IMR-90 (cell line): Measurements from ENCODE around the gene GPR176. TPM values are rescaled to one million over a fixed set of nuclear protein-coding genes. Genes with fewer than 3 reads are reported as not detected.

ENCODE experiments used
- ATAC-seq: fragments of 200-7000 bp; cut with Tn5 transposase; 2 replicates; pipeline ENCODE4 v1.9.1; 2020; ENCODE audit warnings: low read depth, mild to moderate bottlenecking, moderate library complexity
- BruUV-seq: library from RNA; stranded (reverse); fragments of 400-500 nt; replicated peaks from 2 replicates; lab custom pipeline; 2021; lab: Mats Ljungman, UMichigan
- CTCF ChIA-PET: fragments of 300-600 bp; formaldehyde crosslinking; extraction: SDS; loops from one replicate; lab custom pipeline; 2021; ENCODE audit warnings: antibody characterized with exemption; lab: Yijun Ruan, JAX
- POLR2A ChIA-PET: fragments of 300-600 bp; sonication (Branson Sonifier 250); formaldehyde crosslinking; loops from one replicate; lab custom pipeline; 2022; ENCODE audit warnings: antibody characterized with exemption; ENCODE audit not compliant: unreplicated experiment; lab: Charles Lee
- DNase-seq: peaks from one replicate; pipeline ENCODE4 v3.0.0; 2013
- H2AFZ ChIP-seq: replicated peaks from 2 replicates; pipeline ENCODE3; 2013; ENCODE audit warnings: low read length, mild to moderate bottlenecking; ENCODE audit not compliant: poor library complexity
- H2AK5ac ChIP-seq: 2 replicates; pipeline ENCODE4 v1.6.1; 2013; ENCODE audit warnings: low read depth, low read length, inconsistent platforms
- H2AK9ac ChIP-seq: replicated peaks from 2 replicates; pipeline ENCODE3; 2013; ENCODE audit warnings: mild to moderate bottlenecking, low read depth, low read length, moderate library complexity; ENCODE audit not compliant: poor library complexity
- H2BK120ac ChIP-seq: 2 replicates; pipeline ENCODE4 v1.6.1; 2013; ENCODE audit warnings: low read depth, low read length, inconsistent platforms
- H2BK15ac ChIP-seq: 3 replicates; pipeline ENCODE4 v1.6.1; 2013; ENCODE audit warnings: low read depth, low read length, inconsistent platforms
- H2BK20ac ChIP-seq: 2 replicates; pipeline ENCODE4 v1.6.1; 2013; ENCODE audit warnings: low read depth, mild to moderate bottlenecking, inconsistent platforms, low read length, moderate library complexity
- H2BK5ac ChIP-seq: 2 replicates; pipeline ENCODE4 v1.6.1; 2013; ENCODE audit warnings: mild to moderate bottlenecking, low read depth, low read length, inconsistent platforms; ENCODE audit not compliant: poor library complexity, severe bottlenecking
- H3K14ac ChIP-seq: replicated peaks from 2 replicates; pipeline ENCODE4 v1.6.1; 2013; ENCODE audit warnings: low read depth, low read length, inconsistent platforms
- H3K18ac ChIP-seq: 2 replicates; pipeline ENCODE4 v1.6.1; 2013; ENCODE audit warnings: low read depth, low read length, control low read depth
- H3K23ac ChIP-seq: 2 replicates; pipeline ENCODE4 v1.6.1; 2013; ENCODE audit warnings: low read depth, low read length, inconsistent platforms
- H3K27ac ChIP-seq: 2 replicates; pipeline ENCODE4 v1.5.1; 2013; ENCODE audit warnings: mild to moderate bottlenecking, control low read depth, low read length; ENCODE audit not compliant: insufficient read depth
- H3K27me3 ChIP-seq: 2 replicates; pipeline ENCODE4 v1.6.1; 2013; ENCODE audit warnings: low read length; ENCODE audit not compliant: control insufficient read depth, insufficient read depth
- H3K36me3 ChIP-seq: 2 replicates; pipeline ENCODE4 v1.6.1; 2013; ENCODE audit warnings: low read length, mixed read lengths; ENCODE audit not compliant: control insufficient read depth, insufficient read depth
- H3K4ac ChIP-seq: 2 replicates; pipeline ENCODE4 v1.6.1; 2013; ENCODE audit warnings: low read depth, low read length, inconsistent platforms
- H3K4me1 ChIP-seq: 2 replicates; pipeline ENCODE4 v1.6.1; 2013; ENCODE audit warnings: low read length, mixed read lengths; ENCODE audit not compliant: control insufficient read depth, insufficient read depth
- H3K4me2 ChIP-seq: 2 replicates; pipeline ENCODE4 v1.6.1; 2013; ENCODE audit warnings: low read depth, mild to moderate bottlenecking, control low read depth, low read length, moderate library complexity
- H3K4me3 ChIP-seq: 2 replicates; pipeline ENCODE4 v1.5.1; 2013; ENCODE audit warnings: low read depth, mild to moderate bottlenecking, control low read depth, low read length, moderate library complexity; ENCODE audit not compliant: insufficient read depth
- H3K56ac ChIP-seq: 2 replicates; pipeline ENCODE4 v1.6.1; 2013; ENCODE audit warnings: low read length, inconsistent platforms; ENCODE audit not compliant: insufficient read depth; ENCODE audit errors: extremely low read depth
- H3K79me1 ChIP-seq, 2 experiments: 2 replicates each; pipeline ENCODE4 v1.6.1; 2013; ENCODE audit warnings: low read length in 2 of 2, inconsistent platforms in 1 of 2, low read depth in 1 of 2
- H3K9ac ChIP-seq: 2 replicates; pipeline ENCODE4 v1.6.1; 2013; ENCODE audit warnings: low read depth, low read length, control low read depth
- H3K9me1 ChIP-seq: 2 replicates; pipeline ENCODE4 v1.6.1; 2013; ENCODE audit warnings: low read length, inconsistent platforms; ENCODE audit not compliant: insufficient read depth
- H3K9me3 ChIP-seq: 2 replicates; pipeline ENCODE4 v1.6.1; 2013; ENCODE audit warnings: low read length; ENCODE audit not compliant: control insufficient read depth, insufficient read depth
- H4K20me1 ChIP-seq: 2 replicates; pipeline ENCODE4 v1.6.1; 2013; ENCODE audit warnings: low read length, inconsistent platforms; ENCODE audit not compliant: insufficient read depth
- H4K5ac ChIP-seq: 2 replicates; pipeline ENCODE4 v1.6.1; 2013; ENCODE audit warnings: mild to moderate bottlenecking, low read depth, low read length, control low read depth
- H4K8ac ChIP-seq, 2 experiments: 2 replicates each; pipeline ENCODE4 v1.6.1; 2013; ENCODE audit warnings: low read depth in 2 of 2, low read length in 2 of 2, control low read depth in 1 of 2, inconsistent platforms in 1 of 2
- H4K91ac ChIP-seq: 2 replicates; pipeline ENCODE4 v1.6.1; 2013; ENCODE audit warnings: low read depth, low read length, inconsistent platforms; ENCODE audit not compliant: insufficient read depth
- CEBPB ChIP-seq: IDR thresholded peaks from 2 replicates; pipeline ENCODE4 v1.6.1; 2012; ENCODE audit warnings: low read depth, low read length, improper control_type of control experiment
- FOS ChIP-seq: fragments of 150-350 bp; IDR thresholded peaks from 2 replicates; pipeline ENCODE4 v1.6.1; 2016; ENCODE audit warnings: low read depth, low read length
- RAD21 ChIP-seq: IDR thresholded peaks from 2 replicates; pipeline ENCODE4 v1.6.1; 2012; ENCODE audit warnings: low read length, improper control_type of control experiment
- WGBS, 2 experiments: methylation state at CpG; one replicate each; pipeline versions ENCODE4 v1.1.5 to v1.1.7; 2013; ENCODE audit warnings: missing lambda C conversion rate in 2 of 2; ENCODE audit not compliant: insufficient read length in 1 of 2; ENCODE audit errors: extremely low coverage in 2 of 2; 5-methylcytosine and 5-hydroxymethylcytosine counted together
- dilution Hi-C: fragments of 300-500 bp; cut with HindIII; formaldehyde crosslinking; loops from one replicate; pipeline ENCODE4 v1.14.3; 2018; ENCODE audit warnings: low sequenced_read_pairs; ENCODE audit not compliant: unreplicated experiment
- in situ Hi-C: fragments of 300-500 bp; cut with MboI; formaldehyde crosslinking; loops from 3 replicates; pipeline ENCODE4 v1.14.3; 2019; ENCODE audit warnings: low sequenced_read_pairs, inconsistent platforms, mixed read lengths
- intact Hi-C: fragments of 100-400 bp; cut with micrococcal nuclease; formaldehyde crosslinking; loops from 2 replicates; pipeline ENCODE4 v1.10.0; 2022
- polyA plus RNA-seq, 3 experiments: library from polyadenylated mRNA; depleted of rRNA; stranded (reverse); fragments of >200 nt; gene quantifications; 2 replicates each; pipeline ENCODE4 v1.2.3, GENCODE V29; 2012; ENCODE audit warnings: low replicate concordance in 1 of 3
- total RNA-seq: library from RNA; depleted of rRNA; stranded (reverse); fragments of >200 nt; gene quantifications from 2 replicates; pipeline ENCODE4 v1.2.3, GENCODE V29; 2012

The GPR176 gene
- total and polyA plus RNA-seq, 2 of the 4 experiments (the other 2 are of a cell fraction), result 114 to 246 TPM

- H2BK20ac ChIP-seq, result no peak overlapping the region
- no TSS peak for BruUV-seq
- peaks cover 27% of the 10 kb centered on the region for H3K9me1 ChIP-seq
- peaks cover 18 to 52% of the 10 kb centered on the region in 2 experiments for H3K79me1 ChIP-seq
- no peak overlapping the region for H2BK15ac ChIP-seq
- H3K4me1 ChIP-seq, result peaks cover 6% of the 10 kb centered on the region
- CTCF ChIA-PET, result interaction anchor here (0.6 kb wide), 1 partner anchor 133 kb away, joined by 3 read pairs; no protein-coding TSS in a partner anchor
- H3K4me2 ChIP-seq, result no peak overlapping the region
- H3K56ac ChIP-seq, result no peak overlapping the region; the same call in 1 of the 2 replicates
- peak overlapping the region; percentile 43 for H3K4ac ChIP-seq
- no peaks in the 10 kb centered on the region for H3K27me3 ChIP-seq
- H3K18ac ChIP-seq, result no peak overlapping the region
- WGBS, 2 experiments, result no CpG with 5 or more reads among the region's 4 CpGs
- H3K14ac ChIP-seq, result peak overlapping the region; percentile 31; the same call in 1 of the 2 replicates
- no peak overlapping the region for H3K27ac ChIP-seq
- H4K20me1 ChIP-seq, result peaks cover 10% of the 10 kb centered on the region; the same call in 1 of the 2 replicates
- no peak overlapping the region for H3K9ac ChIP-seq
- DNase-seq, result no peak
- peak overlapping the region; percentile 51; the same call in 1 of the 2 replicates for H2AK5ac ChIP-seq
- H4K91ac ChIP-seq, result 0 out of 2 replicates have a peak overlapping the region, but pooled peaks have one; percentile 4
- peak overlapping the region in 1 of 2 experiments; percentile 59; a peak in 1 of 4 replicates for H4K8ac ChIP-seq
- H3K36me3 ChIP-seq, result peaks cover 6% of the 10 kb centered on the region
- peak overlapping the region; percentile 2 for H2AK9ac ChIP-seq
- no peak overlapping the region for H4K5ac ChIP-seq
- no peak overlapping the region for H2BK5ac ChIP-seq
- no peak overlapping the region for H2AFZ ChIP-seq
- ATAC-seq, result no peak
- intact Hi-C loops, result loop anchor here (5.0 kb wide), 1 partner anchor 38 kb away; no protein-coding TSS in a partner anchor
- dilution Hi-C loops, result no loop called here
- TF ChIP-seq RAD21 (no peak), FOS (no peak), CEBPB (peak; percentile 73)
- H2BK120ac ChIP-seq, result peak overlapping the region; percentile 18; the same call in 1 of the 2 replicates
- in situ Hi-C loops, result no loop called here
- POLR2A ChIA-PET, result no interaction called here
- H3K9me3 ChIP-seq, result no peaks in the 10 kb centered on the region
- no peak overlapping the region for H3K4me3 ChIP-seq
- H3K23ac ChIP-seq, result 0 out of 2 replicates have a peak overlapping the region, but pooled peaks have one; percentile 31
These were observed 126.1 kb downstream of the GPR176 start for GRCh38 chr15:39793923-39794322.
